NCI-H345 treated with DMSO at 0.1 percent for 48 hours (cell line): Measurements from ENCODE around the gene FAXC.
"Not testable (repeated sequence)": the region's sequence is repeated elsewhere in the genome, so short reads cannot be mapped to it uniquely, and the experiment has no call there.

ENCODE experiments used
- DNase-seq: peaks from one replicate; lab custom pipeline; 2025; ENCODE audit not compliant: unreplicated experiment; lab: John Stamatoyannopoulos, UW

The FAXC gene

DNA sequence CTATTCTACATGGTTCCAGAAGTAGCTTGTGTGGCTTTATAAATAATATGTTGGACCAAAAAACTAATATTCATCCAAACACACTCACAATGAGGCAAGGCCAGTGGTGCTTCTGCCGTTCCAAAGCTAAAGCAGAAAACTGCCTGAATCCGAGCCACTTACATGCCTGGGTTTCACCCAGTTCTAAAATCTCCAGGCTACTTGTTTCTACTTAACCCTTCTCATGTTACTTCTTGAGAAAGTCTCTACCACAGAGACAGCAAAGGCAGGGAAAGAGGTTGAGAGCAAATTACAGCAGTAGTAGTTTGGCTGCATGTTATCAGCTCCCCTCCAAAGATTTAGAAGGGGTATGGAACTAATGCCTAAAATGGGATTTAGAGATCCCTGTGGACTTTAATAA, 62.0 kb downstream of the FAXC start:
- no peak for DNase-seq

DNA sequence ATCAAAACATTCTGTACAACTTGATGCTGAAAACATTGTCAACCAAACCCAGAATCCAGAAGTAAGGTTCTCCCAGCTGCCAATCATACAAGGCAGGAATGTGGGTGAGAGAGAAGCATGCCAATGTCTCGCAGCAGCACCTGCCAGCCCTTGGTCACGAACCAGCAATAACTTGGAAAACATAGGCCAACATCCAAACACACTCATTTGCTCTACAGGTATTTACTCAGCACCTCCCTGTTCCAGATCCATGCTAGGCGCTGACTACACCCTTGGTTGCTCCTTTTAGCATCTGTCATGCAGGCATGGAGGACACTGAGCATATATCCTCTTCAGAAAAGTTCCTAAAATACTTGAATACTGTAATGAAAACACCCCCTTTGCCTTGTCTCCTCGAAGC, 63.6 kb downstream of the FAXC start:
- DNase-seq = no peak

DNA sequence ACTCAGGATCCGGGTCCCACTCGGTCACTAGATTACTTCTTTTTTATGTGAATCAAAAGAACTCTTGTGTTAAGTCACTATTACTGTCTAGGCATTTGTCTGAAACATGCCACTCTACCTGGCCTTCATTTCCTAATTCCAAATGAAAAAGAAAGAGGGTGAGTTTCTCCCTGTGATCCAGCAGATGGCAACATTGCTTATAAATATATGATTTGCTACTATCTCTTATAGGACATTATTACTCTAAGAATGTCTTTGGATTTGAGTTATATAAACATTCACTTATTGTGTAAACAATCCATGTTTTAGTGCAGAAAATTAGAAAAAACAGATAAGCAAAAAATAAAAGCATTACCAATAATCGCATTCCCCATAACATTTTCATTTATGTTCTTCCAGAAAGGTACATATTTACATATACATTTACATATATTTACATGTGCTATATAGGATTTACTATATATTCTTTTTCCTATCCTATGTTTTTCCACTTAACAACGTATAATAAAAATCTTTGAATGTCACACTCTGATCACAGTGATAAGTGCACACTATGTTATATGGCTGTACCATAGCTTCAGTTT, 66.9 kb downstream of the FAXC start:
- no peak for DNase-seq

DNA sequence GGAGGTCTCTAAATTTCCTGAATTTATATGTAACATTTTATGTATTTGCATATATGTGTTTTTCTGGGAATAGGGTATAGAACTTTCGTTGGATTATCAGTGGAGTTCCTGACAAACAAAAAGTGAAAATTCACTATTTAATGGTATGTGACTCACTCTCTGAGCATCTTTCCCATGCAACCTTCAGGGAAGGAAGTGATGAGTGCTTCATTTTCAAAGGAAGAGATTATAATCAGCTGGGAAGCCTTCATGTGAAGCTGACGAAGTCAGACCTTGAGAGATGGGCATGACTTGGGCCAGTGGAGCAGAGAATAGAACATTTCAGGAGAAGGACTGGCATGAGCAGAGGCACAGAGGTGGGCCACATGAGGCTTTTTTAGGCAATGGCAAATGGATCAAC, 72.7 kb downstream of the FAXC start:
- no peak for DNase-seq

DNA sequence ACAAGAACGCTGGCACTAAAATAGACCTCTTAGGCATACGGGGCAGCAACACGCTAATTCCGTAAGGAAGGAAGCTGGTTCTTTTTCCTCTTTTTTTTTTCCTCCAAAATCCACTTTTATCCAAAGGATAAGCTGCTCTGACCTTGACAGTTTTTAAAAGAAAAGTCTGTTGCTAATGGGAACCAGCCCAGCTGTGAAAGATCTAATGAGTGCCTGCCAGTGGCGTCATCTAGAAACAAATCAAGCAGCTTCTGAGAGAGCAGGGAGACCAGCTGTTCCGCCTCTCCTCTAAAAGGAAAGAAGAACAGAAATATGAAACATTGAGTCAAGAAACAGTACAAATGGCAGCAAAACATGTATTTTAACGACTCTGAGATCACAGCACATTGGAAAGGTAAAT, 78.6 kb downstream of the FAXC start:
- no peak for DNase-seq

GRCh38 chr6:99270030-99270429, 79.4 kb downstream of the FAXC start:
- DNase-seq = no peak

- DNase-seq = no peak
Observed at GRCh38 chr6:99269207-99269606, 80.3 kb downstream of the FAXC start.

GRCh38 chr6:99266996-99267395, 82.5 kb downstream of the FAXC start:
- not testable (repeated sequence) for DNase-seq

DNA sequence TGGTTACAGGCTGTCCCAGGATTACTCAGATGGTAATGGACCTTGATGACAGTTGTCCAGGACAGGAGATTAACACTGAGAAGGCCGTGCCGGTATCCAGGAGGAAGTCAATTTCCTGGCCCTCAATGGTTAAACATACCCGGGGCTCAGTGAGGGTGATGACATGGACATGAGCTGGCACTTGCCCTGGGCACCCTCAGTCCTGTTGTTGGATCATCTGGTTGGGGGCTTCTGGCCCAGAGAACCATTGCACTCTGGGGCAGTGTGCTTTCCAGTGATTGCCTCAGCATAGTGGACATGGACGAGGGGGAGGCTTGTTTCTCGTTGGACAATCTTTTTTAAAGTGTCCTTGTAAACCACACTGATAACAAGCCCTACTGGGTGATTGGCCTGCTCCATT, 84.0 kb downstream of the FAXC start:
- DNase-seq = not testable (repeated sequence)

- DNase-seq = no peak
Observed at GRCh38 chr6:99254616-99255550, 94.6 kb downstream of the FAXC start.

GRCh38 chr6:99253271-99253670, 96.2 kb downstream of the FAXC start:
- DNase-seq = no peak

- DNase-seq = no peak
Observed at GRCh38 chr6:99252421-99252820, 97.1 kb downstream of the FAXC start.

GRCh38 chr6:99250476-99250875, 99.0 kb downstream of the FAXC start:
- no peak for DNase-seq

DNA sequence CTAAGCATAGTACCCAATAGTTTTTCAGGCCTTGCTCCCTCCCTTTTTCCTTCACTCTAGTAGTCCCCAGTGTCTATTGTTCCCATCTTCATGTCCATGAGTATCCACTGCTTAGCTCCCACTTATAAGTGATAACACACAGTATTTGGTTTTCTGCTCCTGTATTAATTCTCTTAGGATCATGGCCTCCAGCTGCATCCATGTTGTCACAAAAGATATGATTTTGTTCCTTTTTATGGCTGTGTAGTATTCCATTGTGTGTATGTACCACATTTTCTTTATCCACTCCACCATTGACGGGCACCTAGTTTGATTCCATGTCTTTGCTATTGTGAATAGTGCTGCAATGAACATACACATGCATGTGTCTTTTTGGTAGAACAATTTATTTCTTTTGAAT, 102.9 kb downstream of the FAXC start:
- DNase-seq = no peak

- DNase-seq = peak; percentile 14
Observed at GRCh38 chr6:99241905-99242534, 107.5 kb downstream of the FAXC start.

- DNase-seq = no peak
Observed at GRCh38 chr6:99236010-99236409, 113.5 kb downstream of the FAXC start.

GRCh38 chr6:99233219-99233618, 116.3 kb downstream of the FAXC start:
- DNase-seq = no peak

GRCh38 chr6:99232056-99232455, 117.4 kb downstream of the FAXC start:
- no peak for DNase-seq

GRCh38 chr6:99225172-99225571, 124.3 kb downstream of the FAXC start:
- no peak for DNase-seq
